Posterior cingulate gyrus (tissue), 11 donors: ENCODE measurements around the gene POGZ.
"Not testable (repeated sequence)": the region's sequence is repeated elsewhere in the genome, so short reads cannot be mapped to it uniquely, and the experiment has no call there.

Experiments
- DNase-seq, 10 donors: peaks; one replicate each; pipeline versions ENCODE4 v3.0.0 to v3.0.0-alpha.2; 2020 to 2021; ENCODE audit warnings: mixed read lengths in 3 of 10
- intact Hi-C: fragments of 100-400 bp; cut with DNase I; formaldehyde crosslinking; loops from one replicate; pipeline ENCODE4 v1.15.1; 2023

POGZ gene

DNA sequence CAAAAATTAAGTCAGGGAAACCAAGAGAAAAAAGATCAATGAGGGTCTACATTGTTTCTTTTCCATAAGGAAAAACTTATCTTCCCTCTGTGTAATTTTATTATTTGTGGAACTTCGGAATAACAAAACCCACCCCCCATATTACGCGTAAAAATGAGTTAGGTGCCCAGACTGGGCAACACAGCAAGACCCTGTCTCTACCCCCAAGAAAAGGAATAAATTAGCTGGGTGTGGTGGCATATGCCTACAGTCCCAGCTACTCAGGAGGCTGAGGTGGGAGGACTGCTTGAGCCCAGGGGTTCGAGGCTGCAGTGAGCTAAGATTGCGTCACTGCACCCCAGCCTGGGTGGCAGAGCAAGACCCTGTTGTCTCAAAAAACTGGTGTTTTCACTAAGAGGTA is 39.5 kb downstream of the POGZ start:
- intact Hi-C loops = no loop called here
- DNase-seq = no peak

DNA sequence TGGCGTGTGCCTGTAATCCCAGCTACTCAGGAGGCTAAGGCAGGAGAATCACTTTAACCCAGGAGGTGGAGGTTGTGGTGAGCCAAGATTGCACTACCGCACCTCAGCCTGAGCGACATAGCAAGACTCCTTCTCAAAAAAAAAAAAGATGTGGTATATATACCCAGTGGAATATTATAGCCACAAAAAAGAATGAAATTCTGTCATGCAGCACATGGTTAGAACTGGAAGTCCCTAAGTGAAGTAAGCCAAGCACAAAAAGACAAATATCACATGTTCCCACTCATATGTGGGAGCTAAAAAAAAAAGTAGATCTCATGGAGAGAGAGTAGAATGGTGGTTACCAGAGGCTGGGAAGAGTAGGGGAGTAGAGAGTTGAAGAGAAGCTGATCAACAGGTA is 41.2 kb downstream of the POGZ start:
- no peak for DNase-seq
- intact Hi-C loops = no loop called here

DNA sequence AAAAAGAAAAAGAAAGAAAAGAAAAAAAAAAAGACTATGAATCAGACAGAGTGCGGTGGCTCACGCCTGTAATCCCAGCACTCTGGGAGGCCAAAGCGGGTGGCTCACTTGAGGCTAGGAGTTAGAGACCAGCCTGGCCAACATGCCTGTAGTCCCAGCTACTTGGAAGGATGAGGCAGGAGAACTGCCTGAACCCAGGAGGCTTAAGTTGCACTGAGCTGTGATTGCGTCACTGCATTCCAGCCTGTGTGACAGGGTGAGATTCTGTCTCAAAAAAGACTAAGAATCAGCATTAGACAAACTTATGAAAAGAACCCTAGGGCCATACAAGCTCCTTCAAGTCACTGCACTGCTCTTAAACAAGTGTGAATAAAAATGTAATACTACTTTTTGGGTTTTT is 43.1 kb downstream of the POGZ start:
- intact Hi-C loops = no loop called here

DNA sequence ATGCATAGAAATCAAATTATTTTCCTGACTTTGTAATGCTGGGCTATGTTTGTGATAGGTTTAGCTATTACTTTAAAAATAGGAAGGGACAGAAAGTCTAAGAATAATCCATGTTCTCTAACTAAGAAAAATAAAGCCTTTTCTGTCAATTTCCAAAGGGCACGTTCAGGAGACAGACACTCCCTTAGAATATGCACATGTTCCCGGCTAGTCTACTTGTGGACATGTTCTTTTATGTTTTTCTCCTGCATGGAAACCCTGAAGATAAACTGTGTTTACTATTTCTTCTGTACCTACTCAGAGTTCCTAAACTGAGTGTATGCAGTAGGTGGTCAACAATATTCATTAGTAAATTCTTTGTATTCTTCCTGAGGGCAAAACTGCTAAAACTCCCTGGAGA is 47.4 kb downstream of the POGZ start:
- DNase-seq = no peak
- intact Hi-C loops = no loop called here

More for the DNA sequence above, 43.1 kb downstream of the POGZ start:
- DNase-seq = no peak

DNA sequence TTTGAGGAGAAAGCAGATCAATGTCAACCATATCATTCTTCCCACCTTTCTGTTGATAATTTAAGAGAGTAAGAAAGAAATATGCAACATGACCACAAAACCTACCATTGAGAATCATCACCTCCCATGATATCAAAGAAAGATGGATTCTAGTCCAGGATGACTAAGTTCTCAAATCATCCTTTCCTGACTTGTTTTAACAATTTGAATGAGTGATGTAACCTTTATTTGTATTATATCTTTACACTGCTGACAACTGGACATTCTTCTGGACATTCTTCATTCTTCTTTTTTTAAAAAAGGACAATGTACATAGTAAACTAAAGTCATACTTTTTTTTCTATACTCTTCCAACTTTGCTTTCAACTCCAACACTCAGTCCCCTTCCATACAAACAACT is 50.4 kb downstream of the POGZ start:
- intact Hi-C loops = no loop called here
- no peak for DNase-seq

DNA sequence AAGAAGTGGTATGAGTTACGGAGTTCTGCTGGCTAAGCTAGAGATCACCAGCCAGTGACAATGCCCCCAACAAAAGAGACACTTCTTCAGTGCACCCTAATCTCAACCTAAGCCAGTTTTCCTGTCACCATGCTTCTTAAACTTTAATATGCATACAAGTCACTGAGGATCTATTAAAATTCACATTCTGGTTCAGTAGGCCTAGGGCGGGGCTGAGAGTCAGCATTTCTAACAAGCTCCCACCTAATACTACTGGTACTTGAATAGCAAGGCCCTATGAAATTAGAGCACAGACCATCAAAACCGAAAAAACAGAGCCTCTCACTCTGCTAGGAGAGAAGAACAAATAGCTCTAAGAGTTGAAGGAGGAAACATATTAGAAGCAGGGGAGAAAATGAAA is 52.0 kb downstream of the POGZ start:
- intact Hi-C loops = no loop called here
- DNase-seq = peak in 1 of 10 donors; percentile 24

DNA sequence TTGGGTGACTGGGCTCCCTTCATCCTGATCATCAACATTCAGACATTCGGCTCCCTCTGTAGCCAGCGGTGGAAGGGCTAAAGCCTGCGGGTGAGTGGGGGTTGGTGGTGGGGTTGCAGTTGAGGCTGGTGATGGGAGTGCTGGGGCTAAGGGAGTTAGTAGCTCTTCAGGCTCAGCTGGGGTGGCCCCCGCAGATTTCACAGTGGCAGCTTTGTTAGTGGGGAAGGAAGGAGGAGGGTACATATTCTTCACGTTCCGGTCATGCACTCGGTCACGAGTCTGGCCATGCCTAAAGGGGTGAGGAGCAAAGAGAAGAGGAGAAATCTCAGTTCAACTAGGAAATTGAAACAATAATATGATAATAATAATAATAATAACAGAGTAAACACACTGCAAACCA is 53.1 kb downstream of the POGZ start:
- intact Hi-C loops = no loop called here
- peak in 3 of 10 donors; percentile 24 to 82 (median 33) for DNase-seq

DNA sequence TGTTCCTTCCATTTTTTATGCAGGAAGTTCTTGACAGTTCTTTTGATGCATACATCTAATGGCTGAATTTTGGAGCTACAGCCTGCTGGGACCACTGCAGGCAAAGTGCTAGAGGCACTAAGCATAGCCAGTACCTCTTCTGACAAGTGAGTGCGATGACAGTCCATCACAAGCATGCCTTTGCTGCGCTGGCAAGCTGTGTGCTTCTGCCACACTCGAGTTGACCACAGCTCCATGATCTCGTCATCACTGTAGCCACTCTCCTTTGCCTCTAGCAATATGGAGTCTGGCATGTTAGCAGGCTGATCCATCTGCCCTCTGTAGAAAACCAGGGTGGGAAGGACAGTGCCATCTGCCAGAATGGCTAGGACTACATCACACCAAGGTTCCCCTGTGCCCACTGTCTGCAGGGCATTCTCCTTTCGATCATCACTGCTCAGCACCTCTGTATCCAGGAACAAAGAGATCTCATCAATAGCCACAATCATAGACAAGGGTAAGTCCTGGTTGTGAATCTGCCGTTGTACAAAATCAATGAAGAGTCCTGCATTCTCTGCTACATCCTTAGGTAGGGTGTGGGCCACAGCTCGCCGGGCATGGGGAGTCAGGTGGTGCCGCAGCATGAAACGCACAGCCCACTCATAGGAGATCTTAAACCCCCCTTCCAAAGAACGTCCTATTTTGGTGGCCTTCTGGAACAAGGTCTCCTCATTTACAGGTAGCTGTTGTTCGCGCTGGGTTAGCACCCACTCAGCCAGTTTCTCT is 53.9 kb downstream of the POGZ start:
- DNase-seq = peak in 1 of 10 donors; percentile 55
- intact Hi-C loops = no loop called here

DNA sequence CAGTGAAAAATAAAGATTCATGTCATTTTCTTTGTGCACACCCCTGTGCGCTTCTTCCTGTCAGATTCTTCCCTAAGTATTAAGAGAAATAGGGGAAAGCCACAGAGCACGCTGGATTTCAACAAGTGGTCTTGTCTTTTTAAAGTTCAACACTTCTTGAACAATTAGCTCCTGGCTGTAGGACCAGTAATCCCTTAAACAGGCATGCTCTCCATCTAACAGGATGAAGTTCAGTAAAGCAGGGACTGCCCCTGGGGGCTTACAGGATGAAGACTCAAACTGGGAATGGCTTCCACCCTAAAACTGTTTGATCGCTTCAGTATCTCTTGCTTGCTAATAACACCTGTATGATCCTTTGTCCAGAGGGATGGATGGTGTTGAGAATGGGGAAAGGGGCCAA is 55.7 kb downstream of the POGZ start:
- DNase-seq = peak in 1 of 10 donors; percentile 13
- intact Hi-C loops = no loop called here

DNA sequence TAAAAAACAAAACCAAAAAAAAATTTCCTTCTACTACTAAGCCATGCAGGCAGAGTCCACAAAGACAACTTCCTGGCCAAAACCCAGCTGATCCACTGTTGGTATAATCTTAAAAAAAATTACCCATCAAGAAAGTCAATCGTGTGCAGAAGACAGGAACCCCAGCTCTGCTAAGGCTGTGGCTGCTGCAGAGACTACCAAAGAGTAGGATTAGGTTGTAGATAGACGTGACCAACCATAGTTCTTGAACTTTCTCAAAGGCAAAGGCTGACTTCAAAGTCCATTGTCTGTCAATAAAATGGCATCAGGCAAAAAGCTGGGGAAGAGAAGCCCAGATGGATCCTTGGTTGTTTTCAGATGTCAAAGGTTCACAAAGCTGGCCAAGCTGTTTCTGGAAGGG is 56.5 kb downstream of the POGZ start:
- DNase-seq = no peak
- intact Hi-C loops = no loop called here

DNA sequence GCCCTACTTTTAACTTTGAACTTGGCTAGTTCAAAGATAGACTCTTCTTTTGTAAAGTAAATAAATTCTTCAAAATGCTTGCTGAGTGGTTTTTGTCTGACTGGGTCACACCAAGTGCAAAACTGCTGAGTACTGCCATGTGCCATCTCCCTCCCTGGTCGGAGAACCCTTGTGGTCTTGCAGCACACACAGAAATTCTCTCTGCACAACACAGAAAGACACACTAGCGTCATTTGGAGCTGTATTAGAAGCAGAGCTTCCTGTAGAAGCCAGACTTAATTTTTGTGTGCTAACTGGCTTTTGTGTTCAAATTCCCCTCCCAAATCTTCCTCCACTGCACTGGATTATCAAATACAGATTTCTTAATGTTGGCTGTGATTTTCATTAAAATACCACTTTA is 57.4 kb downstream of the POGZ start:
- intact Hi-C loops = no loop called here
- DNase-seq = peak in 1 of 10 donors; percentile 14

DNA sequence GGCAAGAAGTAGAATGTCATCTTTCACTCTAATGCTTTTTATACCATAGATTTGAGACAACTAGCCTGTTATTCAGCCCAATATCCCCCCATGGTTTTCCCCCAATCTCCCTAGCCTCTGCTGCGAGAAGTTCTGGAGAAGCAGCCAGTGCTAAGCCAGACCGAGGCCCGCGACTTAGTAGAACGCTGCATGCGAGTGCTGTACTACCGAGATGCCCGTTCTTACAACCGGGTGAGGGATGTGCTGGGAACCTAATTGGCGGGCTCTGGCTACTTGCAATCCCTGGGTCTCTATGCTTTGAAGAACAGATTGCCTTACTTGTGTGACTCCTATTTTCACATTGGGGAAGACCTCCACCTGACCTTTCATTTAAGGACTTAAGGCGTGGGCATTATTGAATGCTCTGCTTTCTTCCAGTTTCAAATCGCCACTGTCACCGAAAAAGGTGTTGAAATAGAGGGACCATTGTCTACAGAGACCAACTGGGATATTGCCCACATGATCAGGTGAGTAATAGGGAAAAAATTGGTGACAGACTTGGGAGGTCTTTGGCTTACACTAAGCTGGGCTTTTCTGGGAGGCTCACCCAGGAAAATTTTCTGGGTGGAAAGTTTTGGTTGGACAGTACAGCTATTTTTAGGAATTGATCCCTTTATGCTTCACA is 58.0 kb downstream of the POGZ start:
- DNase-seq = peak in 1 of 10 donors; percentile 11
- intact Hi-C loops = no loop called here

DNA sequence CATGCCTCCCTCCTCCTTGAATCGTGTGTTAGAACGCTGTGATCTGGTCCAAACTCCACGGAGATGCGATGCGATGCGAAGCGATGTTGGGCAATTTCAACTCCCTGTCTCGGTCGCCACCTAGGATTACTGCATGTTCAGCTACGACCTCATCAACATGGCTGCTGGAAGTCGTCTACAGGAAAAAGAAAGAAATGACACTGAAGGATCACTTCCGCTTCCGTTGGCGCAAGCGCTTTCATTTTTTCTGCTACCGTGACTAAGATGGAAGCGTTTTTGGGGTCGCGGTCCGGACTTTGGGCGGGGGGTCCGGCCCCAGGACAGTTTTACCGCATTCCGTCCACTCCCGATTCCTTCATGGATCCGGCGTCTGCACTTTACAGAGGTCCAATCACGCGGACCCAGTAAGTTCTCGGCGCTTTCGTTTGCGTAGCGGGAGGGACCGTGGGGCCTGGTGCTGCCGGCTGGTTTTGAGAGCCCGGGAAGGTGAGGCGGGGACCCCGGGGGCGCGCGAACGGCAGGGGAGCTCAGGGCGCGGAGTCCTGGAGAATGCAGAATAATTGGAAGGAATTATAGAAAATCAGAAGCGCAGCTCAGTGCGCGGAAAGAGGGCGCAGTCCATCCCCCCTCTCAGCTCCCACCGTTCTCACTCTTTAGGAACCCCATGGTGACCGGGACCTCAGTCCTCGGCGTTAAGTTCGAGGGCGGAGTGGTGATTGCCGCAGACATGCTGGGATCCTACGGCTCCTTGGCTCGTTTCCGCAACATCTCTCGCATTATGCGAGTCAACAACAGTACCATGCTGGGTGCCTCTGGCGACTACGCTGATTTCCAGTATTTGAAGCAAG is 59.7 kb downstream of the POGZ start, which contains the start of gene PSMB4:
Gene PSMB4, plus strand, starts transcription at position 250 of the 848 bp plus-strand sequence. Its CDS starts 15 bp downstream, at position 265.
- intact Hi-C loops = loop anchor here (1.0 to 5.0 kb wide), 3 partner anchors 52 to 202 kb away; partner anchors contain the start of genes PIP5K1A and RFX5
- peak; percentile 75 to 97 (median 90) for DNase-seq

DNA sequence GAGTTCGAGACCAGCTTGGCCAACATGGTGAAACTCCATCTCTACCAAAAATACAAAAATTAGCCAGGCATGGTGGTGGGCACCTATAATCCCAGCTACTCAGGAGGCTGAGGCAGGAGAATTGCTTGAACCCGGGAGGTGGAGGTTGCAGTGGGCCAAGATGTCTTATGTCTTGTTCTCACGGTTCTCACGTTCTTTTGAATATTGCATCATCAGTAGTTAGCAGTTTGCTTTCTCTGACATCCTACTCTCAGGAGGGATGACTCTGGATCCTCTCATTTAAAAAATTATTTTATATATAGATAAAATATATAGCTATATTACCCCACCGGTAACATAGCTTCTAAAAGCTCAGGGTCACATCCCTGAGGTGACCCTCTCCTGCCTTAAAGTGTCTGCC is 63.0 kb downstream of the POGZ start:
- not testable (repeated sequence) for DNase-seq
- intact Hi-C loops = loop anchor here (5.0 kb wide), 2 partner anchors 49 to 199 kb away; partner anchors contain the start of genes PIP5K1A and RFX5

DNA sequence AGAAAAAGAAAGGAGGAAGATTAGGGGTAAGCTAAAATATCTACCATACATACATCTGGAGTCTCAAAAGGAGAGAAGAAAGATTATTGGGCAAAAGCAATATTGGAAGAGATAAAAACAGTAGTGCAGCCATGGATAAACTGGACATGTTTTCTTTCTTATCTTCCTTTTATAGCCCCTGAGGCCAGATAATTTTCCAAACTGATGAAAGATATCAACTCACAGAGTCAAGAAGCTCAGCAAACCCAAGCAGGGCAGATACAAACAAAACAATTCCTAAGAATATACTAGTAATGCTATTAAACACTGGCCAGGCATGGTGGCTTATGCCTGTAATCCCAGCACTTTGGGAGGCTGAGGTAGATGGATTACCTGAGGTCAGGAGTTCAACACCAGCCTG is 65.7 kb downstream of the POGZ start:
- DNase-seq = no peak
- intact Hi-C loops = no loop called here

DNA sequence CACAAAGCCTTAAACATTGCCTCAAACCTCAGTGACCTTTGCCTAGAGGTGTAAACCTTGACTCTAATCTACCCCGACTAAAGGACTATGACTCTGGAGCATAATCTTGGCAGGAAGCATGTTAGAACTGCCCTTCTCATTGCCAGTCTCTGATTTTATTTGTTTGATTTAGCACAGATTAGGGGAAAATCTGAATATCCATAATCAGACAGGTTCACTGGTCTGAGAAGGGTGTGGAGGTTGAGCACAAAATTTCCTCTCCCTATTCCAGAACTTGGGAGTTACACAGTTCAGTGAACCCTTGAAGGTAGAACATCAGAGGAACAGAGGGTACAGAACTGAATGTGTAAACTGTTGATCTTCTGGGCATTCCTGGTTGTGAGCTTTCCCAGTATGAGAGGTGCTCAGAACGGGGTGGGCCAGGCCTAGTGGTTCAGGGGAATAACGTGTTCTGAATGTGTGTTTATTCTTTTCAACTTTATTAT is 68.2 kb downstream of the POGZ start:
- intact Hi-C loops = no loop called here
- DNase-seq = no peak

DNA sequence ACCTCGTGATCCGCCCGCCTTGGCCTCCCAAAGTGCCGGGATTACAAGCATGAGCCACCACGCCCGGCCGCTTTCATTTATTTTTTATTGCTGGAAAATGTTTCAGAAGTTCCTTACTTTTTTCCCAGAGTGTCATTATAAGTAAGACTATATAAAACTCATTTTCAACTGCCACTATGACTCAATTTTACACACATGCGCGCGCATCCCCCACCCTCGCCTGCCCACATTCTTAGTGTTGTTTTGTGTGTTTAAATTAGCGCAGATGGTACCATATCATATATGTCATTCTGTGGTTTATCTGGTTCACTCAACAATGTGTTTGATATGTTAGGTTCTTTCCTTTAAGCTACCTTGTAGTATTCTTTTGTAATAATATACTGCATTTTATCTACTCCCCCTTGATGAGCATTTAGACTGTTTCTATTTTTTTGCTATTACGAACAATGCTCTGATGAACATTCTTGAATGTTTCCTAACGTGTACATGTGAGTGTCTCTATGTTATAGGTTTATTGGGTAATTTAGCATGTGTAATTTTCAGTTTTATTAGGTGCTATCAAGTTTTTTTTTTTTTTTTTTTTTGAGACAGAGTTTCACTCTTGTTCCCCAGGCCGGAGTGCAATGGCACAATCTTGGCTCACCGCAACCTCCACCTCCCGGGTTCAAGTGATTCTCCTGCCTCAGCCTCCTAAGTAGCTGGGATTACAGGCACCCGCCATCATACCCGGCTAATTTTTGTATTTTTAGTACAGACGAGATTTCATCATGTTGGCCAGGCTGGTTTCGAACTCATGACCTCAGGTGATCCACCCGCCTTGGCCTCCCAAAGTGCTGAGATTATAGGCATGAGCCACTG is 68.8 kb downstream of the POGZ start:
- intact Hi-C loops, DNase-seq: not testable (repeated sequence)

DNA sequence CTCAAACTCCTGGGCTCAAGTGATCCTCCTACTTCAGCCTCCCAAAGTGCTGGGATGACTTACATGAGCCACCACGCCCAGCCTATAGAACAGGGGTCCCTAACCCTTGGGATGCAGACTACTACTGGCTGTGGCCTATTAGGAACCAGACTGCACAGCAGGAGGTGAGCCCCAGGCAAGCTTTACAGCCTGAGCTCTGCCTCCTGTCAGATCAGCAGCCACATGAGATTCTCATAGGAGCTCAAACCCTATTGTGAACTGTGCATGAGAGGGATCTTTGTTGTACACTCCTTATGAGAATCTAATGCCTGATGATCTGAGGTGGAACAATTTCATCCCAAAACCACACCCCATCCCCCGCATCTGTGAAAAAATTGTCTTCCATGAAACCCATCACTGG is 73.3 kb downstream of the POGZ start:
- peak in 1 of 10 donors; percentile 12 for DNase-seq
- intact Hi-C loops = no loop called here

DNA sequence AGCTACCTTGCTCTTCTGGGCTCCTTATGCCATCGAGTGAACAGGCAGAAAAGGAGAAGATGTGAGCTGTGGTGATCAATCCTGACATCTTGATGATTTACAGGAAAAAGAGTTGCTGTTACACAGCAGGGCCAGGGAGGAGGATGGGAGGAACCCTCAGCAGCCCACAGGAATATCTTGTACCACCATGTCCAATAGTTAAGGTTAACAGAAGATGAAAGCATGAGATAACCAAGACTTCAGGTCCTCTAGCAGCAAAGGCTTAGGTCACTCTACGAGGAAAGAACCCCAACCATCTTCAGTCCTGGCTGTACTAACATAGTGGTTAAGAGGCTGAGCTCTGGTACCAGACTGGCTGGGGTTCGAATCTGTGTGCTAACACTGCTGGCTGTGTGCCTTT is 74.7 kb downstream of the POGZ start:
- no peak for DNase-seq
- intact Hi-C loops = no loop called here
